OCI-LY3 (cell line): Measurements from ENCODE around the gene SMURF2.

Experiments
- EZH2phosphoT487 ChIP-seq: fragments of 200-600 bp; shearing (Covaris generic); IDR thresholded peaks from 2 replicates; pipeline ENCODE4 v1.6.1; 2018; ENCODE audit warnings: antibody characterized with exemption, mixed run types, low read depth
- TF ChIP-seq, protein P1 (sequence below): fragments of 200-600, 300-600 bp; sonication (generic); IDR thresholded peaks from 2 replicates; pipeline ENCODE4 v1.5.1; 2014; ENCODE audit warnings: antibody characterized with exemption, low read length, low read depth

DNA sequence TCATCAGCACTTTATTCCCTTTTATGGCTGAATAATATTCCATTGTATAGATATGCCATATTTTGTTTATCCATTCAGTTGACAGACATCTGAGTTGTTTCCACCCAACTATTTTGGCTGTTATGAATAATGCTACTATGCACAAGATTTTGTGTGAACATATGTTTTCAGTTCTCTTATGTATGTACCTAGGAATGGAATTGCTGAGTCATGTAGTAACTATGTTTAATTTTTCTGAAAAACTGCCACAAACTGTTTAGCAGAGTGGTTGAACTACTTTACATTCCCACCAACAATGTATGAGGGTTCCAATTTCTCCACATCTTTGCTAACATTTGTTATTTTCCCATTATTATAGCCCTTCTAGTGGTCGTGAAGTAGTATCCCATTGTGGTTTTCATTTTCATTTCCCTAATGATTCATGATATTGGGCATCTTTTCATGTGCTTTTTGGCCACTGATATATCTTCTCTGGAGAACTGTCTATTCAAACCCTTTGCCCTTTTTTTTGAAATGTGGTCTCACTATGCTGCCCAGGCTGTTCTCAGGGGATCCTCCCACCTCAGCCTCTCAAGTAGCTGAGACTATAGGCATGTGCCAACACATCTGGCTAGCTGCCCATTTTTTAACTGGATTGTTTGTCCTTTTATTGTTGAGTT, 26.3 kb downstream of the SMURF2 start:
- TF ChIP-seq, protein P1, sequence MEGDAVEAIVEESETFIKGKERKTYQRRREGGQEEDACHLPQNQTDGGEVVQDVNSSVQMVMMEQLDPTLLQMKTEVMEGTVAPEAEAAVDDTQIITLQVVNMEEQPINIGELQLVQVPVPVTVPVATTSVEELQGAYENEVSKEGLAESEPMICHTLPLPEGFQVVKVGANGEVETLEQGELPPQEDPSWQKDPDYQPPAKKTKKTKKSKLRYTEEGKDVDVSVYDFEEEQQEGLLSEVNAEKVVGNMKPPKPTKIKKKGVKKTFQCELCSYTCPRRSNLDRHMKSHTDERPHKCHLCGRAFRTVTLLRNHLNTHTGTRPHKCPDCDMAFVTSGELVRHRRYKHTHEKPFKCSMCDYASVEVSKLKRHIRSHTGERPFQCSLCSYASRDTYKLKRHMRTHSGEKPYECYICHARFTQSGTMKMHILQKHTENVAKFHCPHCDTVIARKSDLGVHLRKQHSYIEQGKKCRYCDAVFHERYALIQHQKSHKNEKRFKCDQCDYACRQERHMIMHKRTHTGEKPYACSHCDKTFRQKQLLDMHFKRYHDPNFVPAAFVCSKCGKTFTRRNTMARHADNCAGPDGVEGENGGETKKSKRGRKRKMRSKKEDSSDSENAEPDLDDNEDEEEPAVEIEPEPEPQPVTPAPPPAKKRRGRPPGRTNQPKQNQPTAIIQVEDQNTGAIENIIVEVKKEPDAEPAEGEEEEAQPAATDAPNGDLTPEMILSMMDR: no peak
- TF ChIP-seq EZH2phosphoT487: no peak
